Measurements from ENCODE around the gene UCHL5.
"Not testable (repeated sequence)": the region's sequence is repeated elsewhere in the genome, so short reads cannot be mapped to it uniquely, and the experiment has no call there.

UCHL5 gene

GRCh38 chr1:193009501-193009900 is 49.7 kb downstream of the UCHL5 start:
- no peak for DNase-seq

- DNase-seq, result no peak
These were observed 53.4 kb downstream of the UCHL5 start for GRCh38 chr1:193005785-193006184.

GRCh38 chr1:192998536-192998935 is 60.6 kb downstream of the UCHL5 start:
- no peak for DNase-seq

- DNase-seq, result no peak
These were observed 65.0 kb downstream of the UCHL5 start for GRCh38 chr1:192994141-192994540.

- DNase-seq, result no peak
These were observed 65.6 kb downstream of the UCHL5 start for GRCh38 chr1:192993426-192994085.

- not testable (repeated sequence) for DNase-seq
These were observed 72.3 kb downstream of the UCHL5 start for GRCh38 chr1:192986748-192987334.

GRCh38 chr1:192986110-192986747 is 72.9 kb downstream of the UCHL5 start:
- DNase-seq, result no peak

- no peak for DNase-seq
These were observed 75.1 kb downstream of the UCHL5 start for GRCh38 chr1:192984080-192984479.

GRCh38 chr1:192983349-192983980 is 75.7 kb downstream of the UCHL5 start:
- DNase-seq, result no peak

GRCh38 chr1:192980856-192981255 is 78.3 kb downstream of the UCHL5 start:
- no peak for DNase-seq

GRCh38 chr1:192980334-192980733 is 78.8 kb downstream of the UCHL5 start:
- not testable (repeated sequence) for DNase-seq

- DNase-seq, result no peak
These were observed 79.6 kb downstream of the UCHL5 start for GRCh38 chr1:192979542-192979941.

GRCh38 chr1:192978195-192978710 is 80.9 kb downstream of the UCHL5 start:
- no peak for DNase-seq

- no peak for DNase-seq
These were observed 82.0 kb downstream of the UCHL5 start for GRCh38 chr1:192977089-192977706.

GRCh38 chr1:192976576-192976975 is 82.6 kb downstream of the UCHL5 start:
- DNase-seq, result no peak

GRCh38 chr1:192974701-192975100 is 84.5 kb downstream of the UCHL5 start:
- DNase-seq, result no peak

GRCh38 chr1:192973988-192974387 is 85.2 kb downstream of the UCHL5 start:
- no peak for DNase-seq

- DNase-seq, result no peak
These were observed 86.0 kb downstream of the UCHL5 start for GRCh38 chr1:192973202-192973601.

- DNase-seq, result no peak
These were observed 90.1 kb downstream of the UCHL5 start for GRCh38 chr1:192969091-192969490.

GRCh38 chr1:192968323-192968722 is 90.8 kb downstream of the UCHL5 start:
- no peak for DNase-seq

GRCh38 chr1:192967901-192968300 is 91.3 kb downstream of the UCHL5 start:
- no peak for DNase-seq

GRCh38 chr1:192967211-192967877 is 91.8 kb downstream of the UCHL5 start:
- no peak for DNase-seq

- DNase-seq, result no peak
These were observed 93.1 kb downstream of the UCHL5 start for GRCh38 chr1:192966073-192966472.

All from NCI-H526 (cell line).